Thymus (tissue), 11 donors: ENCODE results near the gene GPR173. TPM values are rescaled to one million over a fixed set of nuclear protein-coding genes. Genes with fewer than 3 reads are reported as not detected.

Source experiments
- DNase-seq, 9 donors: peaks; one replicate each; pipeline ENCODE4 v3.0.0-alpha.2; 2013; ENCODE audit warnings: low spot score in 9 of 9, low read depth in 6 of 9, missing footprints in 1 of 9
- H3K27ac ChIP-seq, 2 donors: one replicate each; pipeline ENCODE4 v1.5.1; 2013; ENCODE audit warnings: control low read depth in 1 of 2, low read depth in 1 of 2, low read length in 1 of 2, mild to moderate bottlenecking in 1 of 2, moderate library complexity in 1 of 2
- H3K27me3 ChIP-seq, 2 donors: one replicate each; pipeline ENCODE4 v1.5.1; 2013; ENCODE audit warnings: low read length in 1 of 2; ENCODE audit not compliant: control insufficient read depth in 2 of 2, insufficient read depth in 1 of 2
- H3K36me3 ChIP-seq, 2 donors: one replicate each; pipeline ENCODE4 v1.5.1; 2013; ENCODE audit warnings: low read length in 1 of 2, mild to moderate bottlenecking in 1 of 2, moderate library complexity in 1 of 2; ENCODE audit not compliant: control insufficient read depth in 2 of 2, insufficient read depth in 2 of 2
- H3K4me1 ChIP-seq, 2 donors: one replicate each; pipeline ENCODE4 v1.5.1; 2013; ENCODE audit warnings: low read length in 2 of 2; ENCODE audit not compliant: control insufficient read depth in 2 of 2, insufficient read depth in 2 of 2
- H3K4me3 ChIP-seq, 2 donors: one replicate each; pipeline ENCODE4 v1.5.1; 2013; ENCODE audit warnings: low read length in 2 of 2, control low read depth in 1 of 2, mild to moderate bottlenecking in 1 of 2
- H3K9me3 ChIP-seq, 2 donors: one replicate each; pipeline ENCODE4 v1.5.1; 2013; ENCODE audit warnings: low read length in 1 of 2, mild to moderate bottlenecking in 1 of 2; ENCODE audit not compliant: control insufficient read depth in 2 of 2, insufficient read depth in 1 of 2
- WGBS: extraction: QIAGEN DNeasy Blood & Tissue Kit; methylation state at CpG from one replicate; pipeline ENCODE4 v1.1.7; 2013; 5-methylcytosine and 5-hydroxymethylcytosine counted together
- polyA plus RNA-seq: library from polyadenylated mRNA; stranded (reverse); fragments of 200-250 nt; gene quantifications from one replicate; pipeline ENCODE4 v1.2.3, GENCODE V29; 2013
- total RNA-seq: library from RNA; stranded (reverse); fragments of 120-200 nt; gene quantifications from one replicate; pipeline ENCODE4 v1.2.4, GENCODE V29; 2013
- donor health status: healthy.

Gene GPR173
- total and polyA plus RNA-seq, 2 donors, result 0.61 to 1.5 TPM

DNA sequence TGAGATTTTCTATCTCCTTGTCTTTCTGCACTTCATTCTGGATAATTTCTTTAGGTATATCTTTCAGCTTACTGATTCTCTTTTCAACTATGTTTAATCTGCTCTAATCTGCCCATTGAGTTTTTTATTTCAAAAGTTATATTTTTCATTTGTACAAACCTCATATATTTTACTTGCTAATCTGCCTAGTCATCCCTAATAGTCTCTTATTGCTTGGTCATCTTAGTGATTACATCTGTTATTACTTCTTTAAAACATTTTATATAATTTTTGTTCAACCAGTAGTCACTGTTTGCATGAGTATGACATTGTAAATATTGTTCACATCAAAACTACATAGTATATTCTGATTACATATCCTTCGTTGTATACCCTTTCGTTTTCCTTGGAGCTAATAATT is 77.8 kb downstream of the GPR173 start:
- no peak overlapping the region for H3K27ac ChIP-seq
- no peaks in the 10 kb centered on the region for H3K27me3 ChIP-seq
- no peak overlapping the region for H3K4me3 ChIP-seq
- no peaks in the 10 kb centered on the region for H3K36me3 ChIP-seq
- H3K9me3 ChIP-seq, result no peaks in the 10 kb centered on the region
- 98% methylated on average over 2 of the region's 2 CpGs for WGBS
- no peaks in the 10 kb centered on the region for H3K4me1 ChIP-seq
- DNase-seq, result no peak

DNA sequence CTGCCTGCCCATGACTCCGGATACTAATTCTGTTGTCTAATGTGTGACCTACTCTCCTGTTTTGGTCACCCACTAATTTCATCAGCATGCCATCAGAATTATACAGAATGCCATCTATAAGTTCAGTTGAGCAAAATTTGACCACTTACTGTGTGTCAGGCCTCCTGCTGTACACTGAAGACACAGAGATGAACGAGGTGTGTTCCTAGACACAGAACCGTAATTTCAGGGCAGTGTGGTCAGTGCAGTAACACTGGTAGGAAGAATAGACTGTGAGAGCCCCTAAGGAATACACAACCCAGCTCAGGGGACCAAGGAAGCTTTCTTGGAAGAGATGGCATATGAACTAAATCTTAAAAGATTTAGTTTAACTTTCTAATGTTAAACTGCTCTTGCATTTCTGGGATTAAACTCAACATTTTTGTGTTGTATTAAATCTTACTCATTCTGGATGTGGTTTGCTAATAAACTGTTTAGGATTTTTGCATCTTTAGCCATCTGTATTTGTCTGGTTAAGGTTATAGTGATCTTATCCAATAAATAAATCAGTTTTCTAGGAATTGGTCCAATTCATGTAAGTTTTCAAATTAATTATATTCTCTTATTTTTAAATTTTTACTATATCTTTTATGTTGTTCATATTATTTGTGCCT is 79.6 kb downstream of the GPR173 start:
- no peaks in the 10 kb centered on the region for H3K9me3 ChIP-seq
- no peak overlapping the region for H3K4me3 ChIP-seq
- WGBS, result 98% methylated on average over 3 of the region's 3 CpGs
- H3K27me3 ChIP-seq, result no peaks in the 10 kb centered on the region
- no peak overlapping the region for H3K27ac ChIP-seq
- no peaks in the 10 kb centered on the region for H3K36me3 ChIP-seq
- DNase-seq, result no peak
- no peaks in the 10 kb centered on the region for H3K4me1 ChIP-seq

Other genes with a start within 250 kb of the GPR173 start
- not detected for gene XAGE5, start 237.5 kb upstream of the GPR173 start, total RNA-seq
- gene XAGE5, start 237.5 kb upstream of the GPR173 start, polyA plus RNA-seq, result not detected
- gene XAGE3, start 180.7 kb upstream of the GPR173 start, total RNA-seq, result not detected
- gene XAGE3, start 180.7 kb upstream of the GPR173 start, polyA plus RNA-seq, result not detected
- gene FAM156B, start 151.5 kb upstream of the GPR173 start, total RNA-seq, result 8.4 TPM
- gene FAM156B, start 151.5 kb upstream of the GPR173 start, polyA plus RNA-seq, result 70.5 TPM
- 8.7 TPM for gene FAM156A, start 90.3 kb upstream of the GPR173 start, total RNA-seq
- 14.8 TPM for gene FAM156A, start 90.3 kb upstream of the GPR173 start, polyA plus RNA-seq
- gene TSPYL2, start 33.6 kb downstream of the GPR173 start, total RNA-seq, result 12.7 TPM
- gene TSPYL2, start 33.6 kb downstream of the GPR173 start, polyA plus RNA-seq, result 256 TPM
- gene KANTR, start 45.4 kb downstream of the GPR173 start, total RNA-seq, result 4.7 TPM
- gene KANTR, start 45.4 kb downstream of the GPR173 start, polyA plus RNA-seq, result 16.6 TPM
- 48.3 TPM for gene KDM5C, start 176.4 kb downstream of the GPR173 start, total RNA-seq
- 29.0 TPM for gene KDM5C, start 176.4 kb downstream of the GPR173 start, polyA plus RNA-seq
- 2.3 TPM for gene IQSEC2, start 232.8 kb downstream of the GPR173 start, total RNA-seq
- 10.2 TPM for gene IQSEC2, start 232.8 kb downstream of the GPR173 start, polyA plus RNA-seq